Common myeloid progenitor, CD34-positive (primary cell): ENCODE measurements around the gene YOD1.

Experiments
- CTCF ChIA-PET: fragments of 350-600 bp; sonication (Branson Sonifier 250); formaldehyde crosslinking; loops from one replicate; lab custom pipeline; 2021; ENCODE audit warnings: antibody characterized with exemption; lab: Charles Lee
- POLR2A ChIA-PET: fragments of 350-600 bp; sonication (Branson Sonifier 250); formaldehyde crosslinking; loops from one replicate; lab custom pipeline; 2021; ENCODE audit warnings: antibody characterized with exemption; lab: Charles Lee
- DNase-seq, 3 donors: peaks; one replicate each; pipeline versions ENCODE4 v3.0.0 to v3.0.0-alpha.2; 2013
- H3K27ac ChIP-seq, 2 experiments: 1 replicate in 1 of 2; 2 replicates in 1 of 2; pipeline ENCODE4 v1.7.0; 2013; ENCODE audit warnings: inconsistent platforms in 2 of 2, low read length in 2 of 2, mild to moderate bottlenecking in 2 of 2, low read depth in 1 of 2, moderate library complexity in 1 of 2; ENCODE audit not compliant: severe bottlenecking in 2 of 2, insufficient read depth in 1 of 2, poor library complexity in 1 of 2
- H3K27me3 ChIP-seq, 5 experiments: replicated peaks in 2 of 5; 1 replicate in 3 of 5; 2 replicates in 2 of 5; pipeline versions ENCODE4 v1.6.1 to v1.7.0; 2013; ENCODE audit warnings: low read length in 4 of 5, mild to moderate bottlenecking in 2 of 5, moderate library complexity in 2 of 5, inconsistent platforms in 1 of 5; ENCODE audit not compliant: insufficient read depth in 5 of 5, control insufficient read depth in 4 of 5
- H3K36me3 ChIP-seq, 4 experiments: 1 replicate in 2 of 4; 2 replicates in 2 of 4; pipeline versions ENCODE4 v1.6.1 to v1.7.0; 2013; ENCODE audit warnings: low read length in 3 of 4, control low read depth in 1 of 4, mild to moderate bottlenecking in 1 of 4; ENCODE audit not compliant: control insufficient read depth in 4 of 4, insufficient read depth in 4 of 4
- H3K4me1 ChIP-seq, 4 experiments: 1 replicate in 3 of 4; 2 replicates in 1 of 4; pipeline versions ENCODE4 v1.6.1 to v1.7.1; 2013; ENCODE audit warnings: low read length in 3 of 4, mild to moderate bottlenecking in 3 of 4, control low read depth in 1 of 4, inconsistent platforms in 1 of 4, moderate library complexity in 1 of 4; ENCODE audit not compliant: control insufficient read depth in 4 of 4, insufficient read depth in 4 of 4; ENCODE audit errors: control extremely low read depth in 1 of 4
- H3K4me3 ChIP-seq, 7 experiments: 1 replicate in 4 of 7; 2 replicates in 3 of 7; pipeline versions ENCODE4 v1.5.1 to v1.7.0; 2013; ENCODE audit warnings: mild to moderate bottlenecking in 7 of 7, low read length in 6 of 7, moderate library complexity in 6 of 7, inconsistent platforms in 2 of 7, low read depth in 2 of 7, control low read depth in 1 of 7; ENCODE audit not compliant: insufficient read depth in 4 of 7, control insufficient read depth in 1 of 7; ENCODE audit errors: extremely low read depth in 1 of 7
- H3K9me3 ChIP-seq, 5 experiments: 1 replicate in 4 of 5; 2 replicates in 1 of 5; pipeline versions ENCODE4 v1.6.1 to v1.7.1; 2013; ENCODE audit warnings: low read length in 4 of 5, mild to moderate bottlenecking in 2 of 5, inconsistent platforms in 1 of 5, low read depth in 1 of 5, moderate library complexity in 1 of 5; ENCODE audit not compliant: control insufficient read depth in 4 of 5, insufficient read depth in 2 of 5; ENCODE audit errors: control extremely low read depth in 1 of 5
- WGBS: methylation state at CpG from one replicate; pipeline ENCODE4 v1.1.5; 2013; ENCODE audit not compliant: insufficient coverage; 5-methylcytosine and 5-hydroxymethylcytosine counted together

YOD1 gene

GRCh38 chr1:207033302-207033701 lies 17.7 kb downstream of the YOD1 start:
- Histone ChIP-seq H3K27me3 (peaks cover 0 to 3% (median 0%) of the 10 kb centered on the region in 5 experiments), H3K27ac (no peak overlapping the region), H3K36me3 (no peaks in the 10 kb centered on the region), H3K9me3 (no peaks in the 10 kb centered on the region), H3K4me3 (no peak overlapping the region), H3K4me1 (peaks cover 0 to 10% (median 5%) of the 10 kb centered on the region in 4 experiments)
- ChIA-PET POLR2A (no interaction called here), CTCF (interaction anchor here (0.7 to 8.4 kb wide), 6 partner anchors 10 to 288 kb away, joined by 3 to 60 read pairs (median 3); partner anchors contain the start of gene YOD1)
- no CpG with 5 or more reads among the region's 2 CpGs for WGBS
- no peak for DNase-seq

GRCh38 chr1:207032528-207033017 lies 18.4 kb downstream of the YOD1 start, which contains the start of gene C1orf116:
Gene C1orf116 (minus strand): TSS chr1:207032756. CDS start chr1:207027598, 5,158 bp downstream.
- 0% methylated on average over 1 of the region's 1 CpG for WGBS
- CTCF ChIA-PET: interaction anchor here (0.5 to 8.4 kb wide), 8 partner anchors 11 to 288 kb away, joined by 3 to 60 read pairs (median 3); partner anchors contain the start of genes PFKFB2 and YOD1
- H3K4me1 ChIP-seq: peaks cover 0 to 10% (median 5%) of the 10 kb centered on the region in 4 experiments
- no peak within 1 kb of the TSS for H3K4me3 ChIP-seq
- H3K9me3 ChIP-seq: no peaks in the 10 kb centered on the region
- POLR2A ChIA-PET: no interaction called here
- DNase-seq: no peak
- H3K27me3 ChIP-seq: peaks cover 0 to 3% (median 0%) of the 10 kb centered on the region in 5 experiments
- H3K36me3 ChIP-seq: no peaks in the 10 kb centered on the region
- H3K27ac ChIP-seq: peak within 1 kb of the TSS in 1 of 2 experiments; percentile 1

GRCh38 chr1:207031632-207032264 lies 19.3 kb downstream of the YOD1 start:
- ChIA-PET POLR2A (no interaction called here), CTCF (interaction anchor here (0.8 to 8.4 kb wide), 3 partner anchors 10 to 26 kb away, joined by 3 to 60 read pairs (median 4); partner anchors contain the start of gene YOD1)
- Histone ChIP-seq H3K9me3 (no peaks in the 10 kb centered on the region), H3K4me3 (no peak overlapping the region), H3K4me1 (peaks cover 0 to 10% (median 5%) of the 10 kb centered on the region in 4 experiments), H3K36me3 (no peaks in the 10 kb centered on the region), H3K27ac (no peak overlapping the region), H3K27me3 (peaks cover 0 to 3% (median 0%) of the 10 kb centered on the region in 5 experiments)
- no peak for DNase-seq
- WGBS: 92% methylated on average over 7 of the region's 7 CpGs

GRCh38 chr1:207031016-207031415 lies 20.0 kb downstream of the YOD1 start:
- H3K27ac ChIP-seq: no peak overlapping the region
- peaks cover 0 to 3% (median 0%) of the 10 kb centered on the region in 5 experiments for H3K27me3 ChIP-seq
- H3K36me3 ChIP-seq: no peaks in the 10 kb centered on the region
- POLR2A ChIA-PET: no interaction called here
- no peak for DNase-seq
- CTCF ChIA-PET: interaction anchor here (0.8 to 8.4 kb wide), 3 partner anchors 9 to 26 kb away, joined by 3 to 60 read pairs (median 4); partner anchors contain the start of gene YOD1
- no peaks in the 10 kb centered on the region for H3K9me3 ChIP-seq
- WGBS: 100% methylated on average over 1 of the region's 1 CpG
- no peak overlapping the region for H3K4me3 ChIP-seq
- H3K4me1 ChIP-seq: peaks cover 4 to 11% (median 7%) of the 10 kb centered on the region in 4 experiments

- CTCF ChIA-PET: interaction anchor here (1.1 to 8.4 kb wide), 3 partner anchors 9 to 17 kb away, joined by 3 to 60 read pairs (median 4); partner anchors contain the start of gene YOD1
- no peak for DNase-seq
- Histone ChIP-seq H3K4me1 (peaks cover 5 to 14% (median 10%) of the 10 kb centered on the region in 4 experiments), H3K27me3 (peaks cover 0 to 3% (median 0%) of the 10 kb centered on the region in 5 experiments), H3K4me3 (no peak overlapping the region), H3K9me3 (no peaks in the 10 kb centered on the region), H3K27ac (no peak overlapping the region), H3K36me3 (no peaks in the 10 kb centered on the region)
- POLR2A ChIA-PET: no interaction called here
- 100% methylated on average over 3 of the region's 5 CpGs for WGBS
These were observed 20.4 kb downstream of the YOD1 start for GRCh38 chr1:207030522-207031009.

- CTCF ChIA-PET: interaction anchor here (1.1 to 8.4 kb wide), 5 partner anchors 8 to 19 kb away, joined by 3 to 60 read pairs (median 4); partner anchors contain the start of gene YOD1
These were observed 21.1 kb downstream of the YOD1 start for GRCh38 chr1:207029701-207030521.

More at GRCh38 chr1:207029701-207030521, 21.1 kb downstream of the YOD1 start:
- Histone ChIP-seq H3K9me3 (no peaks in the 10 kb centered on the region), H3K27ac (no peak overlapping the region), H3K36me3 (no peaks in the 10 kb centered on the region), H3K4me3 (no peak overlapping the region), H3K4me1 (peaks cover 5 to 21% (median 15%) of the 10 kb centered on the region in 4 experiments), H3K27me3 (peaks cover 0 to 3% (median 0%) of the 10 kb centered on the region in 5 experiments)
- POLR2A ChIA-PET: no interaction called here
- no peak for DNase-seq
- WGBS: 98% methylated on average over 5 of the region's 5 CpGs
